NCI-H2227 treated with DMSO at 0.1 percent for 48 hours (cell line): Measurements from ENCODE around the gene CSHL1.
A peak's percentile ranks its signal among the peaks of the same experiment; 100 is the strongest.
"Not testable (repeated sequence)": the region's sequence is repeated elsewhere in the genome, so short reads cannot be mapped to it uniquely, and the experiment has no call there.

Experiments used
- DNase-seq: peaks from one replicate; lab custom pipeline; 2025; lab: John Stamatoyannopoulos, UW

CSHL1 gene

GRCh38 chr17:63939884-63940283 is 28.8 kb upstream of the CSHL1 start:
- no peak for DNase-seq

- DNase-seq = no peak
Measured at GRCh38 chr17:63939401-63939800, 28.3 kb upstream of the CSHL1 start.

GRCh38 chr17:63937920-63938319 is 26.9 kb upstream of the CSHL1 start:
- DNase-seq = no peak

DNA sequence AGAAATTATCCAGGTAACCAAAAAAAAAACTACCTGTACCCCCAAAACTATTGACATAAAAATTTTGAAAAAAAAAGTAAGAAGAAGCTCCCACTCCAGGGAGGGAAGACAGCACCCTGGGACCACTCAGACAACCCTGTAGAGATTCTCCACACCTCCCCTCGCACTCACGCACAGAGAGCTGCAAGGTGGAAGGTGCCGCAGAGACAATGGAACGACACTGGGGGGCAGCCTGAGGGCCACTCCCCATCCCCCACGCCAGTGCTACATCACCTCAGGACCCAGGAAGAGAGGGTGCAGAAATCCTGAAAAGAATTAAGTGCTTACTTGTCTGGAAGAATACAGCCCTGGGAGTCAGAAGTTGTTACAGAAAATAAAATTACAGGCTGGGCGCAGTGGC is 26.3 kb upstream of the CSHL1 start:
- DNase-seq = no peak

DNA sequence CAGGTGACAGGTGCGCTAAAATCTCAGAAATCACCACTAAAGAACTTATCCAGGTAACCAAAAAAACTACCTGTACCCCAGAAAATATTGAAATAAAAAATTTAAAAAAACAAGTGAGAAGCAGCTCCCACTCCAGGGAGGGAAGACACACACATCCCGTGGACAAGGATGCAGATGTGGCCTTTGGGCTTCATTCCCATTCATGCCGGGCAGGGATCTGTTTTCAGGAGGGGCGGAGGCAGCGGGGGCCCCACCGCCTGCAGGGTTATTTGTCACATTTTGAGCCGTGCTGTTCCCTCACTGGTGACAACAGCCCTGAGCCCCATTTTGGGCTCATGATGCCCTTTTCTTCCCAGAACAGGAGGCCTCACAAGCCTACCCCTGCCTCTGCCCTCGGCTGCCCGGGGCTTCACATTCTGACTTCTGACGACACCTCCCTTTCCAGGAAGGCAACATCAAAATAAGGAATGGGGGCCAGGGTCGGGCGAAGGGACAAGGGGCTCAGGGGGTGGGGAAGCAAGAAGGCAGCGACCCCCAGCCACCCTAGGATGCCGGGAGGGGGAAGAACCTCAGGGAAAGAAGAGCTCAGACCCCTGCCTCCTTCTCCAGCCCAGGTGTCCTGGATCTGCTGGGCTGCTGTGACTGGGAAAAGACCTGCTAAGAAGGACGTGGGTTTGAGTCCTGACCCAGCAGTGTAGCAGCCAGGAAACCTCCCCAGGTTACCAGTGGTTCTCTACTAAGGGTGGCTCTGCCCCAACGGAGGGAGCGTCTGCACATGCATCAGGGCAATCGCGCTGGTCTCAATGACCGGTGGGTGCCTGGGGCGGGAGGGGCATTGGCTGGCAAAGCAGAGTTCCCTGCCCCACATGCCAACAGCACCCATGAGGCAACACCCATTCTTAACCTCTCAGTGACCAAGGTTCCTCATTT is 23.4 kb upstream of the CSHL1 start:
- no peak for DNase-seq

DNA sequence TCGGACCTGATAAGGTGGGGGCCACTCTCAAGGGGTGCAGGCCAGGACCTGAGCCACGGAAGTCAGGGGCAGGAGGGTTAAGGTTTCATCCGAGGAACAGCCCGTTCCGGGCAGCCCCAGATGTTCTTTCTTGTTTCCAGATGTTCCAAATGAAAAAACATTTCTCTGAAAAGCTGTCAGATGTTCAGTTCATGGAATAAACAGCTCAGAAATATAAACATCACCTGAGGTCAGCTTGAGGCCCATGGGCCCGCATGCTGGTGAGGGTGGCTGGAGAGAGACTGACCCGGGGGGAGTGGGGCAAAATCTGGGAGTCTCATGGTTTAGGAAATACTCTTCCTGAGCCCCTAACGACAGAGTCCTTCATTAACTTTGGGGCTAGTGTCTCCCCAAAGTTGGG is 22.5 kb upstream of the CSHL1 start:
- DNase-seq = no peak

GRCh38 chr17:63932721-63933120 is 21.7 kb upstream of the CSHL1 start:
- no peak for DNase-seq

- no peak for DNase-seq
Measured at GRCh38 chr17:63931981-63932561, 21.0 kb upstream of the CSHL1 start, which contains the start of gene CD79B. CD79B (minus strand) TSS chr17:63932331; CDS start chr17:63932261, 70 bp downstream.

GRCh38 chr17:63930951-63931575 is 20.0 kb upstream of the CSHL1 start:
- no peak for DNase-seq

- no peak for DNase-seq
Measured at GRCh38 chr17:63929860-63930766, 19.1 kb upstream of the CSHL1 start.

DNA sequence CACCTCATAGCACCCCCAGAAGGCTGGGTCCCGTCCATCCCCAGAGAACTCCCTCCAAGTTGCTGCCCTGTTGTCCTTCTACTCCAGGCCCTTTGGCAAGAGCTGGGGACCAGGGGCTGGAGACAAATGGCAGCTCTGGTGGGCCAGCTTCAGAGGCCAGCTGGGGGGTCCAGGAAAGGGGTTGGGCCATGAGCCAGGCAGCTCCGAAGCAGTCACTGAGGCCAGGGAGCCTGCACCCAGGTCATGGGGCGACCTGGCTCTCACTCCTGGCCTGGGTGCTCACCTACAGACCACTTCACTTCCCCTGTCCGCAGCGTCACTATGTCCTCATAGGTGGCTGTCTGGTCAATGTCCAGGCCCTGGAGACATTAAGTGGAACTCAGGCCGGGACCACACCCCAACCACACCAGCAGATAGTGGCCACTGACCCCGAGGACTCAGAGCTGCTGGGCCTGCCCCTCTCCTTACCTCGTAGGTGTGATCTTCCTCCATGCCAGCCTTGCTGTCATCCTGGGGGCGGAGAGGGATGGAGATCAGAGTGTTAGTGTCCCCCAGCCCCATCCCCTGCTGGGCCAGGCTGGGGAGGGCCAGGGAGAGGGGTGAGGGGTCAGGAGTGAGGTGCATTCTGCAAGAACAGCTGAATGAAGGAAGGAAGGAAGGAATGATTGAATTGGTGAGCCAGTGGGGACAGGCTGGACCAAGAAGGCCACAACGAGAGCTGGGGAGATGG is 18.1 kb upstream of the CSHL1 start:
- DNase-seq = no peak

- no peak for DNase-seq
Measured at GRCh38 chr17:63928172-63928666, 17.2 kb upstream of the CSHL1 start.

DNA sequence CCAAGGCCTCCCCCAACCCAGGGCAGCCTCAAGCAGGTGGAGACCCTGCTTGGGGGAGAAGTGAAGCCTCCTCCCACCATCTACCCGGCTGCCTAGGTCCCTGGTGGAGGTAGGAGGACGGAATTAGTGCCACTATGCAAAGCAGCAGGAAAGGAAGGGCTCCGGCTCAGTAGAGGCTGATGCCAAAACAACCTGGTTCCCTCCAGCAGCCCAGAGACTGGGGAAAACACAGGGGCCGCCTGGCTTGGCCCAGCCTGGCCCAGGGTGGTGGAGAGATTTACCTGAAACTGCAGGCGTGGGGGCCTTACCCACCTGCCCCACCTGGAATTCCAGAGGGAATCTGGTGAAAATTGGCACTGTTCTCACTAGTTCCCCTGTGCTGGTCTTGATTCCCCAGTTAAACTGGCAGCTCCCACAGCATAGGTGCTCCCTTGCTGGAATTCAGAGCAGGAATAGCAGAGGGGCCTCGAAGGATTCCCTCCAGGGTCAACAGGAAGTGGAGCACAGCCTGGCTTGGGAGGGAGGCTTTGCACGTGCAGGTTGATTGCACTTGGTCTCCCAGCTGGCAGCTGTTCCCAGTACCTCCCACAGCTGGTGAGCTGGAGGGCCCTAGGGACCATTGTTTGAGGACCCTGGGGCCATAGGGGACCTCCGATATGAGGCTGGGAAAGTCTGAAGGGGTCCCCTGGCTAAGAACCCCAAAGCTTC is 16.6 kb upstream of the CSHL1 start:
- no peak for DNase-seq

- DNase-seq = no peak
Measured at GRCh38 chr17:63926164-63926563, 15.1 kb upstream of the CSHL1 start.

DNA sequence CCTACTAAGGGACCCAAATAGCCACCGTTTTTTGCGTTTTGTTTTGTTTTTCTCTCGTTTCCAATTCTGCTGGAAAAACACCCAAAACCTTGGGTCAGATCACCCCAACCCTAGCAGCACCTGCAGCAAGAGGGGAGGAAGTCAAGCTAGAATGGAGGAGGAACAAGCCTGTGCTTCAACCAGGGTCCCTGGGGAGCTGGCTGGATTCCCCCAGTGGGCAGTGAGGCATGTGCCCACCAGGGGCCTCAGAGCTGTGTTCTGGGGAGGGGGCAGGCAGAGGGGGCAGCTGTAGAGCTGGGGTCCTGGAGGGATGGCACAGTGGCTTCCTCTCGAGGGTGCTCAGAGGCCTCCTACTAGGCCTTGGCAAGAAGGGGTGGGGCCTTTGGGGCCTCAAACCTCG is 14.6 kb upstream of the CSHL1 start:
- DNase-seq = no peak

- DNase-seq = not testable (repeated sequence)
Measured at GRCh38 chr17:63922402-63922801, 11.3 kb upstream of the CSHL1 start.

DNA sequence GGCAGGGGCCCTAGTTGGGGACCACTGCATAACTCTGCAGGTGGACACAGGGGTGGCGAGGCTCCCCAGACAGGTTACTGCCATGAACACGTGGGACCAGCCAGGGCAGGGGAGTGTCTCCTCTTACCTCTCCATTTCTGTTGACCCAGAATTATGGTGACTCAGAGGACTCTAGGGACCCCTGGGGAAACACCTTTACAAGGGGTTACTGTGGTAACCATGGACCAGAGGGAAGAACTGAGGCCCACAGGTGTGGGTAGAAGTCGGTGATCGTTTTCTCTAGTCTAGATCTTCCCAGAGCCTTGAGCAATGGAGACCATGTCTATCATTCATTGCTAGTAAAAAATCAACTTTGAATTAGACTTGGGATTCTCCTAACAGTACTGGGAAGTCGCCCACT is 9.7 kb upstream of the CSHL1 start:
- not testable (repeated sequence) for DNase-seq

DNA sequence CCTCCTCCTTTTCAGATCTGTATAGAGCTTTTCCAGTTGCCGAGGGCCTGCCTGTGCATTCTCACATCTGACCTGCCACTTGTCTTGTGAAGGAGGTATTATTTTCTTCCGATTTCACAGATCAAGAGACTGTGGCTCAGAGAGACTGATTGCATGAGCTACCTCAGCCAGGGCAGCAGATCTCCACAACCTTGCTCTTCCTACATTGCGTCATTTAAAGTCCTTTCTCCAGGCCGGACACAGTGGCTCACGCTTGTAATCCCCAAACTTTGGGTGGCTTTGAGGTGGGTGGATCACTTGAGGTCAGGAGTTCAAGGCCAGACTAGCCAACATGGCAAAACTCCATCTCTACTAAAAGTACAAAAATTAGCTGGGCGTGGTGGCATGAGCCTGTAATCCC is 9.0 kb upstream of the CSHL1 start:
- DNase-seq = not testable (repeated sequence)

DNA sequence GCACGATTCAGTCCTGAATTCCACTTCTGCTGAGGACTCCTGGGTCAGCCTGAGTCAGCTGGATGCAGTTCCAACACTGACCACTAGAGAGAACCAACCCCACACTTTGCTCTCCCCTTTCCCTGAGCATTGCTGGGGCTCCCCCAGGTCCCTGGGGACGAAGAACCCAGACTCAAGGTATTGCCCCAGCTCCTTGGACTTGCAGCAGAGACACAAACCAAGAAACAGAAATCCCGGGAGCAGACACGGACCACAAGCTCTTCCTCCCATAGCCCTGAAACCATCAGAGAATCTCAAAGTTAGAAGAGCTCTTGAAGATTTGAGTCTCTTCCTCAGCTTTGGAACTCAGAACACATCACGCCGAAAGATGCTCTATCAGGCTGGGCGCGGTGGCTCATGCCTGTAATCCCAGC is 8.3 kb upstream of the CSHL1 start:
- peak; percentile 2 for DNase-seq

DNA sequence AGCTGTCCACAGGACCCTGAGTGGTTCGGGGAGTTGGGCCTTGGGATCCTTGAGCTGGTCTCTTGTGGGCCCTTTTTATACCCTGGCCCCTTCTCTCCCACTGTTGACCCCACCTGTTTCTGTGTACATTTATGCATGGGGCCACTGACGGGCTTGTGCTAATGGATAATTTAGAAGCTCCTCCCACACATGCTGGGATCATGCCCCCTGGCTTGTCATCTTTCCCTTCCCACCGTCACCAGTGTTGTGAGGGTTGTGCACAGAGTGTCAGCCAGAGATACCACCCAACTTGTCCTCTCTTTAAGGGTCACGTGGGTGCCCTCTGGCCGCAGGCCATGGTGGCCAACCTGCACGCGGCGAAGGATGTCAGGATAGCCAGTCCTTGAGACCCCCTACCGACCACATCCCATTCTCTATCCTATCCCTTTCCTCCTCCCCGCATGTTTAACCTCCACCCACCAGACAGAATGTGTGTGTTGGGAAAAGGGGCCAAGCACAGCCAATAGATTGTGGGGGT is 7.8 kb upstream of the CSHL1 start, which contains the start of gene GH1:
GH1 (minus strand) TSS at position 51 of the 517 bp plus-strand sequence. CDS start 63 bp downstream, outside the sequence.
- DNase-seq = not testable (repeated sequence)
